ENCODE results near the gene PRDX1. TPM values are rescaled to one million over a fixed set of nuclear protein-coding genes. Genes with fewer than 3 reads are reported as not detected.

The PRDX1 gene
- total and polyA plus RNA-seq, 2 of the 13 experiments (the other 11 are each of a cell fraction or from before 2014, with no cell fraction given), result 761 to 1,898 TPM

- TF ChIP-seq, protein P1, sequence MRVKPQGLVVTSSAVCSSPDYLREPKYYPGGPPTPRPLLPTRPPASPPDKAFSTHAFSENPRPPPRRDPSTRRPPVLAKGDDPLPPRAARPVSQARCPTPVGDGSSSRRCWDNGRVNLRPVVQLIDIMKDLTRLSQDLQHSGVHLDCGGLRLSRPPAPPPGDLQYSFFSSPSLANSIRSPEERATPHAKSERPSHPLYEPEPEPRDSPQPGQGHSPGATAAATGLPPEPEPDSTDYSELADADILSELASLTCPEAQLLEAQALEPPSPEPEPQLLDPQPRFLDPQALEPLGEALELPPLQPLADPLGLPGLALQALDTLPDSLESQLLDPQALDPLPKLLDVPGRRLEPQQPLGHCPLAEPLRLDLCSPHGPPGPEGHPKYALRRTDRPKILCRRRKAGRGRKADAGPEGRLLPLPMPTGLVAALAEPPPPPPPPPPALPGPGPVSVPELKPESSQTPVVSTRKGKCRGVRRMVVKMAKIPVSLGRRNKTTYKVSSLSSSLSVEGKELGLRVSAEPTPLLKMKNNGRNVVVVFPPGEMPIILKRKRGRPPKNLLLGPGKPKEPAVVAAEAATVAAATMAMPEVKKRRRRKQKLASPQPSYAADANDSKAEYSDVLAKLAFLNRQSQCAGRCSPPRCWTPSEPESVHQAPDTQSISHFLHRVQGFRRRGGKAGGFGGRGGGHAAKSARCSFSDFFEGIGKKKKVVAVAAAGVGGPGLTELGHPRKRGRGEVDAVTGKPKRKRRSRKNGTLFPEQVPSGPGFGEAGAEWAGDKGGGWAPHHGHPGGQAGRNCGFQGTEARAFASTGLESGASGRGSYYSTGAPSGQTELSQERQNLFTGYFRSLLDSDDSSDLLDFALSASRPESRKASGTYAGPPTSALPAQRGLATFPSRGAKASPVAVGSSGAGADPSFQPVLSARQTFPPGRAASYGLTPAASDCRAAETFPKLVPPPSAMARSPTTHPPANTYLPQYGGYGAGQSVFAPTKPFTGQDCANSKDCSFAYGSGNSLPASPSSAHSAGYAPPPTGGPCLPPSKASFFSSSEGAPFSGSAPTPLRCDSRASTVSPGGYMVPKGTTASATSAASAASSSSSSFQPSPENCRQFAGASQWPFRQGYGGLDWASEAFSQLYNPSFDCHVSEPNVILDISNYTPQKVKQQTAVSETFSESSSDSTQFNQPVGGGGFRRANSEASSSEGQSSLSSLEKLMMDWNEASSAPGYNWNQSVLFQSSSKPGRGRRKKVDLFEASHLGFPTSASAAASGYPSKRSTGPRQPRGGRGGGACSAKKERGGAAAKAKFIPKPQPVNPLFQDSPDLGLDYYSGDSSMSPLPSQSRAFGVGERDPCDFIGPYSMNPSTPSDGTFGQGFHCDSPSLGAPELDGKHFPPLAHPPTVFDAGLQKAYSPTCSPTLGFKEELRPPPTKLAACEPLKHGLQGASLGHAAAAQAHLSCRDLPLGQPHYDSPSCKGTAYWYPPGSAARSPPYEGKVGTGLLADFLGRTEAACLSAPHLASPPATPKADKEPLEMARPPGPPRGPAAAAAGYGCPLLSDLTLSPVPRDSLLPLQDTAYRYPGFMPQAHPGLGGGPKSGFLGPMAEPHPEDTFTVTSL (CRISPR knock-in tag; IDR thresholded peaks at IDR 0.05; ENCODE audit: borderline replicate concordance), result peak; percentile 71
- TF ChIP-seq HNRNPK (IDR thresholded peaks at IDR 0.05; ENCODE audit: low read depth, low read length, poor library complexity, severe bottlenecking) (no peak), ZNF337 (CRISPR knock-in tag; IDR thresholded peaks at IDR 0.05; ENCODE audit: borderline replicate concordance, low read depth) (no peak), ZNF205 (CRISPR knock-in tag; IDR thresholded peaks at IDR 0.05) (peak; percentile 70; the same call in 1 of the 2 replicates), CREBL2 (CRISPR knock-in tag; IDR thresholded peaks at IDR 0.05; ENCODE audit: borderline replicate concordance) (no peak), ZNF646 (CRISPR knock-in tag; IDR thresholded peaks at IDR 0.05) (no peak), ZNF263 (CRISPR knock-in tag; IDR thresholded peaks at IDR 0.05) (peak; percentile 33; the same call in 1 of the 2 replicates), RFXANK (CRISPR knock-in tag; IDR thresholded peaks at IDR 0.05) (no peak), ETV6 (CRISPR knock-in tag; conservative IDR thresholded peaks at IDR 0.05) (no peak), ZNF256 (CRISPR knock-in tag; conservative IDR thresholded peaks at IDR 0.05) (no peak), NR2F1 (CRISPR knock-in tag; IDR thresholded peaks at IDR 0.05) (peak in 1 of 2 experiments; percentile 10; a peak in 2 of 4 replicates), ZNF3 (CRISPR knock-in tag; IDR thresholded peaks at IDR 0.05) (no peak; the same call in 1 of the 2 replicates), ELF3 (CRISPR knock-in tag; IDR thresholded peaks at IDR 0.05) (peak; percentile 53), AGO2 (optimal IDR thresholded peaks at IDR 0.05; ENCODE audit: low read depth, low read length) (no peak), ASH2L (IDR thresholded peaks at IDR 0.05; ENCODE audit: insufficient read length, low read depth, low read length) (peak; percentile 63), HDAC2 (CRISPR knock-in tag; IDR thresholded peaks at IDR 0.05) (peak; percentile 82; the same call in 1 of the 2 replicates), ZNF841 (CRISPR knock-in tag; IDR thresholded peaks at IDR 0.05; ENCODE audit: borderline replicate concordance) (no peak), ZNF441 (CRISPR knock-in tag; IDR thresholded peaks at IDR 0.05; ENCODE audit: borderline replicate concordance) (0 out of 2 replicates have a peak, but pooled peaks have one; percentile 57)
Observed at GRCh38 chr1:45542591-45542990, 20.9 kb upstream of the PRDX1 start (continued).

All from HepG2 (cell line).